ENCODE results near the gene SHOC1. TPM values are rescaled to one million over a fixed set of nuclear protein-coding genes. Genes with fewer than 3 reads are reported as not detected.

SHOC1 gene
- total RNA-seq (not detected), polyA plus RNA-seq (under 1 TPM in 1 of 2 donors, not detected in 1; 0.13 TPM)

- H3K4me1 ChIP-seq (ENCODE audit: insufficient read depth, low read length) = peaks cover 2% of the 10 kb centered on the region
- no peaks in the 10 kb centered on the region for H3K36me3 Mint-ChIP-seq
- H3K9me3 Mint-ChIP-seq = no peaks in the 10 kb centered on the region
- no peak within 1 kb of the TSS for H3K4me3 ChIP-seq (ENCODE audit: low read length in 2 of 2)
- no peak within 1 kb of the TSS for H3K27ac Mint-ChIP-seq
- H3K27ac ChIP-seq (ENCODE audit: low read depth, low read length) = no peak within 1 kb of the TSS
- peaks cover 0 to 1% of the 10 kb centered on the region in 2 donors for H3K27me3 Mint-ChIP-seq
- no peak for DNase-seq
- H3K9me3 ChIP-seq (ENCODE audit: control insufficient read depth in 1 of 2, low read length in 2 of 2) = no peaks in the 10 kb centered on the region
- intact Hi-C loops (cut with micrococcal nuclease) = no loop called here
- ChIA-PET POLR2A (ENCODE audit: partially characterized antibody) (no interaction called here), CTCF (ENCODE audit: partially characterized antibody) (interaction anchor here (1.3 kb wide), 1 partner anchor 12 kb away, joined by 4 read pairs; no protein-coding TSS in a partner anchor)
- H3K27me3 ChIP-seq (ENCODE audit: insufficient read depth, low read length) = no peaks in the 10 kb centered on the region
- no peak within 1 kb of the TSS for H3K4me3 Mint-ChIP-seq
- no peaks in the 10 kb centered on the region for H3K36me3 ChIP-seq (ENCODE audit: insufficient read depth, low read length)
- H3K4me1 Mint-ChIP-seq = peaks cover 0 to 2% (median under 1%) of the 10 kb centered on the region in 4 donors
These were observed at the start of gene SHOC1 for GRCh38 chr9:111794835-111795556. Gene SHOC1, minus strand, starts transcription at chr9:111794937. Its CDS starts 3,519 bp downstream, at chr9:111791418.

GRCh38 chr9:111843971-111844370, 49.2 kb upstream of the SHOC1 start:
- Mint-ChIP-seq H3K27ac (no peak overlapping the region), H3K4me1 (peaks cover 0 to under 1% (median 0%) of the 10 kb centered on the region in 4 donors), H3K27me3 (peaks cover 0 to 4% of the 10 kb centered on the region in 2 donors), H3K36me3 (no peaks in the 10 kb centered on the region), H3K4me3 (no peak overlapping the region), H3K9me3 (no peaks in the 10 kb centered on the region)
- Histone ChIP-seq H3K27ac (ENCODE audit: low read depth, low read length) (no peak overlapping the region), H3K9me3 (ENCODE audit: control insufficient read depth in 1 of 2, low read length in 2 of 2) (no peaks in the 10 kb centered on the region), H3K4me1 (ENCODE audit: insufficient read depth, low read length) (no peaks in the 10 kb centered on the region), H3K27me3 (ENCODE audit: insufficient read depth, low read length) (no peaks in the 10 kb centered on the region), H3K36me3 (ENCODE audit: insufficient read depth, low read length) (no peaks in the 10 kb centered on the region), H3K4me3 (ENCODE audit: low read length in 2 of 2) (no peak overlapping the region)
- DNase-seq = no peak
- ChIA-PET POLR2A (ENCODE audit: partially characterized antibody) (no interaction called here), CTCF (ENCODE audit: partially characterized antibody) (no interaction called here)
- intact Hi-C loops (cut with micrococcal nuclease) = no loop called here

GRCh38 chr9:111842313-111842712, 47.6 kb upstream of the SHOC1 start:
- no peaks in the 10 kb centered on the region for H3K9me3 ChIP-seq (ENCODE audit: control insufficient read depth in 1 of 2, low read length in 2 of 2)
- no peaks in the 10 kb centered on the region for H3K36me3 Mint-ChIP-seq
- no peak overlapping the region for H3K4me3 Mint-ChIP-seq
- ChIA-PET POLR2A (ENCODE audit: partially characterized antibody) (no interaction called here), CTCF (ENCODE audit: partially characterized antibody) (no interaction called here)
- no peaks in the 10 kb centered on the region for H3K36me3 ChIP-seq (ENCODE audit: insufficient read depth, low read length)
- no peaks in the 10 kb centered on the region for H3K27me3 ChIP-seq (ENCODE audit: insufficient read depth, low read length)
- H3K27ac Mint-ChIP-seq = no peak overlapping the region
- peaks cover 0 to 3% (median 2%) of the 10 kb centered on the region in 4 donors for H3K4me1 Mint-ChIP-seq
- peaks cover 3 to 4% of the 10 kb centered on the region in 2 donors for H3K27me3 Mint-ChIP-seq
- H3K27ac ChIP-seq (ENCODE audit: low read depth, low read length) = no peak overlapping the region
- no peaks in the 10 kb centered on the region for H3K4me1 ChIP-seq (ENCODE audit: insufficient read depth, low read length)
- H3K9me3 Mint-ChIP-seq = no peaks in the 10 kb centered on the region
- H3K4me3 ChIP-seq (ENCODE audit: low read length in 2 of 2) = no peak overlapping the region
- no peak for DNase-seq
- intact Hi-C loops (cut with micrococcal nuclease) = no loop called here

GRCh38 chr9:111840442-111840841, 45.7 kb upstream of the SHOC1 start:
- intact Hi-C loops (cut with micrococcal nuclease) = no loop called here
- Mint-ChIP-seq H3K4me3 (no peak overlapping the region), H3K9me3 (no peaks in the 10 kb centered on the region), H3K36me3 (no peaks in the 10 kb centered on the region), H3K27me3 (peaks cover 3 to 4% of the 10 kb centered on the region in 2 donors), H3K27ac (no peak overlapping the region), H3K4me1 (peaks cover 0 to 3% (median 2%) of the 10 kb centered on the region in 4 donors)
- H3K27me3 ChIP-seq (ENCODE audit: insufficient read depth, low read length) = no peaks in the 10 kb centered on the region
- H3K4me3 ChIP-seq (ENCODE audit: low read length in 2 of 2) = no peak overlapping the region
- H3K4me1 ChIP-seq (ENCODE audit: insufficient read depth, low read length) = no peaks in the 10 kb centered on the region
- no peaks in the 10 kb centered on the region for H3K36me3 ChIP-seq (ENCODE audit: insufficient read depth, low read length)
- CTCF ChIA-PET (ENCODE audit: partially characterized antibody) = interaction anchor here (1.2 to 1.4 kb wide), 2 partner anchors 12 to 514 kb away, joined by 3 read pairs; no protein-coding TSS in a partner anchor
- H3K27ac ChIP-seq (ENCODE audit: low read depth, low read length) = no peak overlapping the region
- POLR2A ChIA-PET (ENCODE audit: partially characterized antibody) = no interaction called here
- no peak for DNase-seq
- H3K9me3 ChIP-seq (ENCODE audit: control insufficient read depth in 1 of 2, low read length in 2 of 2) = no peaks in the 10 kb centered on the region

- H3K36me3 Mint-ChIP-seq = no peaks in the 10 kb centered on the region
- Histone ChIP-seq H3K27ac (ENCODE audit: low read depth, low read length) (no peak overlapping the region), H3K4me3 (ENCODE audit: low read length in 2 of 2) (no peak overlapping the region), H3K9me3 (ENCODE audit: control insufficient read depth in 1 of 2, low read length in 2 of 2) (no peaks in the 10 kb centered on the region), H3K27me3 (ENCODE audit: insufficient read depth, low read length) (no peaks in the 10 kb centered on the region), H3K36me3 (ENCODE audit: insufficient read depth, low read length) (no peaks in the 10 kb centered on the region), H3K4me1 (ENCODE audit: insufficient read depth, low read length) (no peaks in the 10 kb centered on the region)
- intact Hi-C loops (cut with micrococcal nuclease) = no loop called here
- peaks cover 0 to 2% (median 0%) of the 10 kb centered on the region in 8 donors for H3K9me3 Mint-ChIP-seq
- H3K27me3 Mint-ChIP-seq = peaks cover 3 to 4% of the 10 kb centered on the region in 2 donors
- peaks cover 0 to 3% (median 2%) of the 10 kb centered on the region in 4 donors for H3K4me1 Mint-ChIP-seq
- H3K27ac Mint-ChIP-seq = no peak overlapping the region
- no peak overlapping the region for H3K4me3 Mint-ChIP-seq
- CTCF ChIA-PET (ENCODE audit: partially characterized antibody) = interaction anchor here (1.2 to 1.4 kb wide), 2 partner anchors 12 to 515 kb away, joined by 3 read pairs; no protein-coding TSS in a partner anchor
- POLR2A ChIA-PET (ENCODE audit: partially characterized antibody) = no interaction called here
- DNase-seq = no peak
These were observed 45.2 kb upstream of the SHOC1 start for GRCh38 chr9:111839987-111840386.

GRCh38 chr9:111839387-111839786, 44.6 kb upstream of the SHOC1 start:
- ChIA-PET POLR2A (ENCODE audit: partially characterized antibody) (no interaction called here), CTCF (ENCODE audit: partially characterized antibody) (interaction anchor here (1.4 kb wide), 1 partner anchor 515 kb away, joined by 3 read pairs; no protein-coding TSS in a partner anchor)
- Mint-ChIP-seq H3K4me3 (no peak overlapping the region), H3K4me1 (peaks cover 0 to 3% (median 2%) of the 10 kb centered on the region in 4 donors), H3K27ac (no peak overlapping the region), H3K27me3 (peaks cover 4% of the 10 kb centered on the region in 2 donors), H3K9me3 (peaks cover 0 to 2% (median 0%) of the 10 kb centered on the region in 8 donors), H3K36me3 (no peaks in the 10 kb centered on the region)
- Histone ChIP-seq H3K9me3 (ENCODE audit: control insufficient read depth in 1 of 2, low read length in 2 of 2) (no peaks in the 10 kb centered on the region), H3K4me3 (ENCODE audit: low read length in 2 of 2) (no peak overlapping the region), H3K36me3 (ENCODE audit: insufficient read depth, low read length) (no peaks in the 10 kb centered on the region), H3K27me3 (ENCODE audit: insufficient read depth, low read length) (no peaks in the 10 kb centered on the region), H3K27ac (ENCODE audit: low read depth, low read length) (no peak overlapping the region), H3K4me1 (ENCODE audit: insufficient read depth, low read length) (no peaks in the 10 kb centered on the region)
- no peak for DNase-seq
- intact Hi-C loops (cut with micrococcal nuclease) = no loop called here

GRCh38 chr9:111838439-111838838, 43.7 kb upstream of the SHOC1 start:
- DNase-seq = no peak
- Histone ChIP-seq H3K36me3 (ENCODE audit: insufficient read depth, low read length) (no peaks in the 10 kb centered on the region), H3K4me1 (ENCODE audit: insufficient read depth, low read length) (no peaks in the 10 kb centered on the region), H3K4me3 (ENCODE audit: low read length in 2 of 2) (no peak overlapping the region), H3K27me3 (ENCODE audit: insufficient read depth, low read length) (no peaks in the 10 kb centered on the region), H3K9me3 (ENCODE audit: control insufficient read depth in 1 of 2, low read length in 2 of 2) (no peaks in the 10 kb centered on the region), H3K27ac (ENCODE audit: low read depth, low read length) (no peak overlapping the region)
- Mint-ChIP-seq H3K9me3 (peaks cover 0 to 2% (median 0%) of the 10 kb centered on the region in 8 donors), H3K4me1 (peaks cover 0 to 3% (median 2%) of the 10 kb centered on the region in 4 donors), H3K4me3 (no peak overlapping the region), H3K36me3 (no peaks in the 10 kb centered on the region), H3K27ac (peak overlapping the region in 1 of 7 donors; percentile 19), H3K27me3 (peaks cover 4% of the 10 kb centered on the region in 2 donors)
- POLR2A ChIA-PET (ENCODE audit: partially characterized antibody) = no interaction called here
- intact Hi-C loops (cut with micrococcal nuclease) = no loop called here
- CTCF ChIA-PET (ENCODE audit: partially characterized antibody) = no interaction called here

Data from CD4-positive, alpha-beta memory T cell (primary cell).